ENCODE measurements around the gene COX7A1.

DNA sequence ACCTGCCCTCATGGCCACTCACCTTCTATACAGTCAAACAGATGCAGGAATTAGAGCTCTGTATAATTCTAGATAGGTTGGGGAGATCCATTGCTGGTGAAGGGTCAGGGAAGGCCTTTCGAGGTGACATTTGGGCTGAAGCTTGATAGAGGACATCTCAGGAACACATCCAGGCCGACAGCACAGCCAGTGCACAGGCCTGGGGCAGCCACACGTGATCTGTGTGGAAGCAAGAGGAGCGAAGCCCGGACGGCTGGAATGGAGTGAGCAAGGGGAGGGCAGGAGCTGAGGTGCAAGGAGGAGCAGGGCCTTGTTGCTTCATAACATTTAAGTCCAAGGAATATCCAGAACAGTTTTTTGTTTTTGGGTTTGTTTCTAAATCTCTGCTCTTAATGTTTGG, 45.8 kb downstream of the COX7A1 start:
- TF ChIP-seq CTCF (IDR thresholded peaks at IDR 0.05) (no peak), POLR2A (IDR thresholded peaks at IDR 0.05) (no peak)
